ENCODE results near the gene CTSF.
"Not testable (repeated sequence)": the region's sequence is repeated elsewhere in the genome, so short reads cannot be mapped to it uniquely, and the experiment has no call there.

Gene CTSF

GRCh38 chr11:66568124-66568916, at the start of gene CTSF:
CTSF (minus strand) TSS chr11:66568606; CDS start chr11:66568486, 120 bp downstream.
- in situ Hi-C loops (cut with MboI; ENCODE audit: low sequenced_read_pairs), result no loop called here

GRCh38 chr11:66617155-66617834, 48.9 kb upstream of the CTSF start:
- in situ Hi-C loops (cut with MboI; ENCODE audit: low sequenced_read_pairs), result no loop called here

GRCh38 chr11:66616379-66617154, 48.2 kb upstream of the CTSF start, which contains the start of gene RBM14:
RBM14 (plus strand) TSS chr11:66616630; CDS start chr11:66616721, 91 bp downstream.
- in situ Hi-C loops (cut with MboI; ENCODE audit: low sequenced_read_pairs), result no loop called here

- in situ Hi-C loops (cut with MboI; ENCODE audit: low sequenced_read_pairs), result no loop called here
These were observed 45.7 kb upstream of the CTSF start for GRCh38 chr11:66614073-66614472.

- in situ Hi-C loops (cut with MboI; ENCODE audit: low sequenced_read_pairs), result no loop called here
These were observed 44.1 kb upstream of the CTSF start for GRCh38 chr11:66612458-66612857.

GRCh38 chr11:66609721-66610617, 41.6 kb upstream of the CTSF start:
- in situ Hi-C loops (cut with MboI; ENCODE audit: low sequenced_read_pairs), result no loop called here

- in situ Hi-C loops (cut with MboI; ENCODE audit: low sequenced_read_pairs), result no loop called here
These were observed 38.9 kb upstream of the CTSF start for GRCh38 chr11:66607126-66607834.

GRCh38 chr11:66606608-66607007, 38.2 kb upstream of the CTSF start:
- in situ Hi-C loops (cut with MboI; ENCODE audit: low sequenced_read_pairs), result not testable (repeated sequence)

- in situ Hi-C loops (cut with MboI; ENCODE audit: low sequenced_read_pairs), result no loop called here
These were observed 35.7 kb upstream of the CTSF start for GRCh38 chr11:66604155-66604554.

GRCh38 chr11:66603072-66603471, 34.7 kb upstream of the CTSF start:
- in situ Hi-C loops (cut with MboI; ENCODE audit: low sequenced_read_pairs), result no loop called here

- in situ Hi-C loops (cut with MboI; ENCODE audit: low sequenced_read_pairs), result no loop called here
These were observed 32.3 kb upstream of the CTSF start for GRCh38 chr11:66600631-66601233.

- in situ Hi-C loops (cut with MboI; ENCODE audit: low sequenced_read_pairs), result no loop called here
These were observed 31.8 kb upstream of the CTSF start for GRCh38 chr11:66600219-66600618.

- in situ Hi-C loops (cut with MboI; ENCODE audit: low sequenced_read_pairs), result no loop called here
These were observed 30.6 kb upstream of the CTSF start for GRCh38 chr11:66598993-66599392.

- in situ Hi-C loops (cut with MboI; ENCODE audit: low sequenced_read_pairs), result no loop called here
These were observed 27.0 kb upstream of the CTSF start for GRCh38 chr11:66595245-66595904.

GRCh38 chr11:66593650-66594049, 25.2 kb upstream of the CTSF start:
- in situ Hi-C loops (cut with MboI; ENCODE audit: low sequenced_read_pairs), result no loop called here

GRCh38 chr11:66593303-66593635, 24.9 kb upstream of the CTSF start:
- in situ Hi-C loops (cut with MboI; ENCODE audit: low sequenced_read_pairs), result no loop called here

GRCh38 chr11:66592457-66593302, 24.3 kb upstream of the CTSF start, which contains the start of the genes CCDC87 and CCS:
CCDC87 (minus strand) TSS chr11:66593063; CDS start chr11:66593015, 48 bp downstream.
CCS (plus strand) TSS chr11:66593185; CDS start chr11:66593262, 77 bp downstream.
- in situ Hi-C loops (cut with MboI; ENCODE audit: low sequenced_read_pairs), result no loop called here

- in situ Hi-C loops (cut with MboI; ENCODE audit: low sequenced_read_pairs), result no loop called here
These were observed 22.8 kb upstream of the CTSF start for GRCh38 chr11:66591175-66591574.

Measured in HL-60/S4 treated with retinoic acid at 250 ng/mL for 4 days and 3 days (cell line).